Heart left ventricle (tissue), 16 donors: ENCODE data around the gene LARP1. TPM values are rescaled to one million over a fixed set of nuclear protein-coding genes. Genes with fewer than 3 reads are reported as not detected.

Experiments
- ATAC-seq, 4 donors: fragments of 200-7000 bp; cut with Tn5 transposase; one replicate each; pipeline ENCODE4 v1.9.1; 2020 to 2022; ENCODE audit warnings: moderate library complexity in 4 of 4, mild to moderate bottlenecking in 3 of 4, moderate number of reproducible peaks in 1 of 4
- DNase-seq, 5 donors: peaks; one replicate each; pipeline ENCODE4 v3.0.0-alpha.2; 2020
- H3K27ac ChIP-seq, 12 donors: fragments of 200-600 bp; sonication (generic) in 4 of 12; one replicate each; pipeline versions ENCODE4 v1.5.0 to v1.8.0; 2016 to 2022; ENCODE audit warnings: mild to moderate bottlenecking in 2 of 12
- H3K27me3 ChIP-seq, 9 donors: fragments of 200-600 bp; sonication (generic) in 2 of 9; one replicate each; pipeline versions ENCODE4 v1.5.1 to v1.8.0; 2016 to 2022; ENCODE audit warnings: mild to moderate bottlenecking in 3 of 9
- H3K36me3 ChIP-seq, 9 donors: fragments of 200-600 bp; sonication (generic) in 2 of 9; one replicate each; pipeline versions ENCODE4 v1.5.0 to v1.8.0; 2018 to 2022; ENCODE audit warnings: mild to moderate bottlenecking in 2 of 9
- H3K4me1 ChIP-seq, 12 donors: fragments of 200-600 bp; sonication (generic) in 4 of 12; one replicate each; pipeline versions ENCODE4 v1.5.0 to v1.8.0; 2016 to 2022; ENCODE audit warnings: mild to moderate bottlenecking in 3 of 12
- H3K4me3 ChIP-seq, 12 donors: fragments of 200-600 bp; sonication (generic) in 4 of 12; one replicate each; pipeline versions ENCODE4 v1.5.0 to v1.8.0; 2017 to 2022; ENCODE audit warnings: mild to moderate bottlenecking in 9 of 12, moderate library complexity in 4 of 12
- H3K9me3 ChIP-seq, 12 donors: fragments of 200-600 bp; sonication (generic) in 4 of 12; one replicate each; pipeline versions ENCODE4 v1.5.0 to v1.8.0; 2016 to 2022; ENCODE audit warnings: mild to moderate bottlenecking in 1 of 12
- CTCF ChIP-seq, 12 donors: fragments of 200-600 bp; sonication (generic) in 4 of 12; IDR thresholded peaks; one replicate each; pipeline versions ENCODE4 v1.5.0 to v1.8.0; 2018 to 2022; ENCODE audit warnings: antibody characterized with exemption in 12 of 12, mild to moderate bottlenecking in 5 of 12
- POLR2A ChIP-seq, 2 donors: fragments of 450-650 bp; IDR thresholded peaks; one replicate each; pipeline ENCODE4 v1.6.1; 2017; ENCODE audit warnings: antibody characterized with exemption in 2 of 2, mild to moderate bottlenecking in 2 of 2, moderate library complexity in 2 of 2
- WGBS, 4 donors: extraction: QIAGEN DNeasy Blood & Tissue Kit in 2 of 4; methylation state at CpG; one replicate each; pipeline versions ENCODE4 v1.1.5 to v1.1.7; 2013 to 2018; 5-methylcytosine and 5-hydroxymethylcytosine counted together
- intact Hi-C, 10 donors: fragments of 100-400 bp; cut with DNase I; formaldehyde crosslinking; loops; one replicate each; pipeline versions ENCODE4 v1.11.1 to v1.14.2; 2022
- polyA plus RNA-seq, 2 donors: library from polyadenylated mRNA; stranded (reverse); fragments of 200-250 nt; gene quantifications; one replicate each; pipeline ENCODE4 v1.2.3, GENCODE V29; 2013
- total RNA-seq, 9 donors: library from RNA; depleted of rRNA in 2 of 9; stranded (reverse); fragments of >200 nt in 2 of 9; fragmentation: NEBNext Ultra II Directional in 3 of 9; extraction: Animal tissue kit (Norgen Biotek cat#: 25700) in 3 of 9; gene quantifications; one replicate each; pipeline versions ENCODE4 v1.1.0 to v1.2.4, GENCODE V29; 2016 to 2023
- donor health status: ischemic (EF 13 %, LVEDD 7.1; RV severe dilation, severe dysfunction).
- donor health status: healthy with polysubstance abuse.
- donor health status: DM: no; HTN: yes; CAD: no.
- donor health status: DM: no; HTN: no; CAD: no.
- donor health status: ischemic (EF 25% LVEDD 6.9; RV normal size, moderate dysfunction).
- donor health status: ischemic (EF 25% LVEDD 5.7; RV mildly dilated, moderate dysfunction).
- donor health status: healthy.
- donor health status: DM: yes; HTN: yes; CAD: no.
- donor health status: ischemic (EF 35%, LVEDD 5.7; RV mildly dilated, moderate dysfunction).
- donor health status: nonischemic (EF 11% LVEDD 7.7; RV severe dilation, severe dysfunction).
- donor health status: DM: yes; HTN: yes; CAD: no.
- donor health status: PGD.
- donor health status: ischemic (EF 29% LVEDD 5.4; RV normal size, mild dysfunction).
- donor health status: nonischemic (EF 23%, LVEDD 6.1; RV moderate dilation, normal function).

The LARP1 gene
- total and polyA plus RNA-seq, 11 donors, result 36.5 to 189 (median 164) TPM

- intact Hi-C loops, result loop anchor here (1.0 to 10.0 kb wide), 11 partner anchors 38 to 104 kb away; partner anchors contain the start of gene CNOT8 (in 7 of the 10)
- H3K27me3 ChIP-seq, result no peaks in the 10 kb centered on the region
- WGBS, 4 donors, result 2 to 12% (median 3%) methylated on average over 22 to 91 of the region's 92 CpGs
- H3K27ac ChIP-seq, result peak overlapping the region; percentile 94 to 100 (median 99)
- DNase-seq (peak; percentile 99 to 100 (median 100)), ATAC-seq (peak; percentile 92 to 95 (median 94))
- peaks cover 0 to 45% (median 35%) of the 10 kb centered on the region in 12 donors for H3K4me1 ChIP-seq
- peak in 10 of 12 donors; percentile 25 to 66 (median 37) for TF ChIP-seq CTCF (IDR thresholded peaks at IDR 0.05)
- TF ChIP-seq POLR2A (IDR thresholded peaks at IDR 0.05), result peak in 1 of 2 donors; percentile 86
- H3K9me3 ChIP-seq, result no peaks in the 10 kb centered on the region
- no peaks in the 10 kb centered on the region for H3K36me3 ChIP-seq
- peak overlapping the region; percentile 70 to 100 (median 98) for H3K4me3 ChIP-seq
These were observed 467 bp upstream of the LARP1 start for GRCh38 chr5:154754460-154755360.

- Histone ChIP-seq H3K27ac (peak overlapping the region; percentile 90 to 100 (median 98)), H3K9me3 (no peaks in the 10 kb centered on the region), H3K4me3 (peak overlapping the region; percentile 70 to 100 (median 98)), H3K4me1 (peaks cover 0 to 60% (median 49%) of the 10 kb centered on the region in 12 donors), H3K36me3 (no peaks in the 10 kb centered on the region), H3K27me3 (no peaks in the 10 kb centered on the region)
- 0% methylated on average over 27 to 72 of the region's 72 CpGs for WGBS, 4 donors
- no peak for TF ChIP-seq CTCF (IDR thresholded peaks at IDR 0.05)
- no peak for TF ChIP-seq POLR2A (IDR thresholded peaks at IDR 0.05)
- ATAC-seq, result peak in 3 of 4 donors; percentile 4 to 8 (median 6)
- intact Hi-C loops, result loop anchor here (5.0 to 10.0 kb wide), 9 partner anchors 36 to 101 kb away; partner anchors contain the start of gene CNOT8 (in 6 of the 10)
- DNase-seq, result peak; percentile 41 to 75 (median 55)
These were observed 1.1 kb downstream of the LARP1 start for GRCh38 chr5:154756009-154756867.

GRCh38 chr5:154756868-154757813 is 2.0 kb downstream of the LARP1 start:
- TF ChIP-seq POLR2A (IDR thresholded peaks at IDR 0.05) (no peak), CTCF (IDR thresholded peaks at IDR 0.05) (no peak)
- peak; percentile 66 to 74 (median 70) for DNase-seq
- H3K27me3 ChIP-seq, result no peaks in the 10 kb centered on the region
- H3K36me3 ChIP-seq, result no peaks in the 10 kb centered on the region
- no peaks in the 10 kb centered on the region for H3K9me3 ChIP-seq
- H3K4me1 ChIP-seq, result peaks cover 0 to 69% (median 58%) of the 10 kb centered on the region in 12 donors
- WGBS, 4 donors, result 0 to 1% (median 0%) methylated on average over 13 to 73 of the region's 73 CpGs
- intact Hi-C loops, result loop anchor here (5.0 to 10.0 kb wide), 9 partner anchors 35 to 102 kb away; partner anchors contain the start of gene CNOT8 (in 6 of the 10)
- peak overlapping the region; percentile 70 to 100 (median 98) for H3K4me3 ChIP-seq
- peak in 3 of 4 donors; percentile 1 to 10 (median 3) for ATAC-seq
- peak overlapping the region; percentile 90 to 100 (median 98) for H3K27ac ChIP-seq
